ENCODE data around the gene GPER1. TPM values are rescaled to one million over a fixed set of nuclear protein-coding genes. Genes with fewer than 3 reads are reported as not detected.

Gene GPER1
- total RNA-seq, 4 donors from 2014 or later = 7.1 to 20.2 (median 7.8) TPM

- H3K36me3 ChIP-seq = no peaks in the 10 kb centered on the region
- peaks cover 0 to 81% (median 30%) of the 10 kb centered on the region in 3 donors for H3K4me1 ChIP-seq
- H3K9me3 ChIP-seq = no peaks in the 10 kb centered on the region
- TF ChIP-seq EP300 (IDR thresholded peaks at IDR 0.05) (no peak), POLR2A (IDR thresholded peaks at IDR 0.05) (no peak), CTCF (IDR thresholded peaks at IDR 0.05) (no peak), POLR2AphosphoS5 (IDR thresholded peaks at IDR 0.05) (no peak)
- H3K27me3 ChIP-seq = no peaks in the 10 kb centered on the region
- peak overlapping the region; percentile 68 to 97 (median 90) for H3K27ac ChIP-seq
- peak overlapping the region; percentile 9 to 87 for H3K4me3 ChIP-seq
- no peak for ATAC-seq
- WGBS, 2 donors (ENCODE audit: low coverage in 1 of 2) = 0 to 4% methylated on average over 3 of the region's 18 CpGs
These were observed 44.2 kb upstream of the GPER1 start for GRCh38 chr7:1043552-1044188.

GRCh38 chr7:1044189-1045068, 43.5 kb upstream of the GPER1 start, which contains the start of gene GPR146:
Gene GPR146, plus strand, starts transcription at chr7:1044546. Its CDS starts 12,970 bp downstream, at chr7:1057516.
- no peaks in the 10 kb centered on the region for H3K27me3 ChIP-seq
- H3K4me3 ChIP-seq = peak within 1 kb of the TSS; percentile 70 to 87
- peaks cover 0 to 89% (median 30%) of the 10 kb centered on the region in 3 donors for H3K4me1 ChIP-seq
- TF ChIP-seq POLR2AphosphoS5 (IDR thresholded peaks at IDR 0.05) = no peak
- peak; percentile 12 to 66 for TF ChIP-seq POLR2A (IDR thresholded peaks at IDR 0.05)
- TF ChIP-seq CTCF (IDR thresholded peaks at IDR 0.05) = peak in 3 of 4 experiments; percentile 67 to 80 (median 73)
- no peak for TF ChIP-seq EP300 (IDR thresholded peaks at IDR 0.05)
- H3K36me3 ChIP-seq = no peaks in the 10 kb centered on the region
- ATAC-seq = peak; percentile 97
- no peaks in the 10 kb centered on the region for H3K9me3 ChIP-seq
- H3K27ac ChIP-seq = peak within 1 kb of the TSS; percentile 84 to 97 (median 91)
- WGBS, 2 donors (ENCODE audit: low coverage in 1 of 2) = 0% methylated on average over 4 of the region's 74 CpGs

- peak overlapping the region; percentile 70 to 87 for H3K4me3 ChIP-seq
- H3K27ac ChIP-seq = peak overlapping the region; percentile 84 to 97 (median 91)
- 61 to 72% methylated on average over 9 to 12 of the region's 21 CpGs for WGBS, 2 donors (ENCODE audit: low coverage in 1 of 2)
- TF ChIP-seq POLR2AphosphoS5 (IDR thresholded peaks at IDR 0.05) (no peak), POLR2A (IDR thresholded peaks at IDR 0.05) (no peak), EP300 (IDR thresholded peaks at IDR 0.05) (no peak), CTCF (IDR thresholded peaks at IDR 0.05) (no peak)
- no peaks in the 10 kb centered on the region for H3K27me3 ChIP-seq
- no peaks in the 10 kb centered on the region for H3K36me3 ChIP-seq
- no peak for ATAC-seq
- H3K9me3 ChIP-seq = no peaks in the 10 kb centered on the region
- H3K4me1 ChIP-seq = peaks cover 0 to 95% (median 36%) of the 10 kb centered on the region in 3 donors
These were observed 42.5 kb upstream of the GPER1 start for GRCh38 chr7:1045069-1046063.

GRCh38 chr7:1046722-1047679, 40.9 kb upstream of the GPER1 start:
- no peak overlapping the region for H3K4me3 ChIP-seq
- WGBS, 2 donors (ENCODE audit: low coverage in 1 of 2) = 65 to 77% methylated on average over 4 to 9 of the region's 15 CpGs
- no peaks in the 10 kb centered on the region for H3K9me3 ChIP-seq
- H3K4me1 ChIP-seq = peaks cover 0 to 95% (median 39%) of the 10 kb centered on the region in 3 donors
- no peak for ATAC-seq
- H3K27me3 ChIP-seq = no peaks in the 10 kb centered on the region
- H3K36me3 ChIP-seq = no peaks in the 10 kb centered on the region
- peak overlapping the region in 2 of 4 donors; percentile 63 to 97 for H3K27ac ChIP-seq
- TF ChIP-seq EP300 (IDR thresholded peaks at IDR 0.05) = no peak
- TF ChIP-seq POLR2AphosphoS5 (IDR thresholded peaks at IDR 0.05) = no peak
- no peak for TF ChIP-seq CTCF (IDR thresholded peaks at IDR 0.05)
- no peak for TF ChIP-seq POLR2A (IDR thresholded peaks at IDR 0.05)
